Myometrial cell (primary cell): ENCODE data around the gene RPL27A. TPM values are rescaled to one million over a fixed set of nuclear protein-coding genes. Genes with fewer than 3 reads are reported as not detected.

Source experiments
- total RNA-seq: library from RNA; depleted of rRNA; stranded (reverse); fragments of >200 nt; gene quantifications from 2 replicates; pipeline ENCODE4 v1.2.3, GENCODE V29; 2015

Gene RPL27A
- 907 and 1,102 TPM in 2 replicates for total RNA-seq

GRCh38 chr11:8682303-8683114 lies at the start of gene RPL27A, which contains the start of gene TRIM66:
Gene RPL27A, plus strand, starts transcription at chr11:8682792. Its CDS starts 22 bp downstream, at chr11:8682814.
Gene TRIM66, minus strand, starts transcription at chr11:8682665. Its CDS starts 10,391 bp downstream, at chr11:8672274.

Other genes starting within 250 kb of the RPL27A start
- gene STK33, start 88.6 kb upstream of the RPL27A start, total RNA-seq, result 5.3 and 5.8 TPM in 2 replicates
- 2.7 and 3.2 TPM in 2 replicates for gene TRIM66, start 127 bp upstream of the RPL27A start, total RNA-seq
- 78.7 and 83.3 TPM in 2 replicates for gene AKIP1, start 228.4 kb downstream of the RPL27A start, total RNA-seq